ENCODE results near the gene TAS2R4. TPM values are rescaled to one million over a fixed set of nuclear protein-coding genes. Genes with fewer than 3 reads are reported as not detected.

TAS2R4 gene
- 4.4 TPM for total RNA-seq

GRCh38 chr7:141776374-141776773 lies at the start of gene TAS2R4:
TSS of gene TAS2R4 (plus strand) at chr7:141776674. CDS start at chr7:141778489, 1,815 bp downstream.

GRCh38 chr7:141737836-141738591 lies 38.5 kb upstream of the TAS2R4 start, which contains the start of gene SSBP1:
TSS of gene SSBP1 (plus strand) at chr7:141738358. CDS start at chr7:141739167, 809 bp downstream.

GRCh38 chr7:141763797-141764196 lies 12.7 kb upstream of the TAS2R4 start, which contains the start of gene TAS2R3:
TSS of gene TAS2R3 (plus strand) at chr7:141764097. CDS start at chr7:141764159, 62 bp downstream.

GRCh38 chr7:141789917-141790316 lies 13.4 kb downstream of the TAS2R4 start, which contains the start of gene TAS2R5:
TSS of gene TAS2R5 (plus strand) at chr7:141790217. CDS start at chr7:141790362, 145 bp downstream.

Small RNA genes lying within 50 kb of the gene (small RNA-seq; reads per million reads assigned to genes)
- gene RNU1-82P = not detected

Other genes starting within 250 kb of the TAS2R4 start
- gene AGK, start 225.3 kb upstream of the TAS2R4 start, total RNA-seq = 53.7 TPM
- gene DENND11, start 74.5 kb upstream of the TAS2R4 start, total RNA-seq = 35.3 TPM
- gene WEE2, start 68.3 kb upstream of the TAS2R4 start, total RNA-seq = 0.23 TPM
- gene SSBP1, start 38.3 kb upstream of the TAS2R4 start, total RNA-seq = 87.2 TPM
- gene TAS2R3, start 12.6 kb upstream of the TAS2R4 start, total RNA-seq = 4.6 TPM
- 1.8 TPM for gene TAS2R5, start 13.5 kb downstream of the TAS2R4 start, total RNA-seq
- gene PRSS37, start 64.8 kb downstream of the TAS2R4 start, total RNA-seq = not detected
- 0.23 TPM for gene OR9A4, start 139.7 kb downstream of the TAS2R4 start, total RNA-seq
- under 0.01 TPM for gene CLEC5A, start 170.3 kb downstream of the TAS2R4 start, total RNA-seq
- gene TAS2R38, start 197.1 kb downstream of the TAS2R4 start, total RNA-seq = not detected
- 0.46 TPM for gene MGAM, start 219.2 kb downstream of the TAS2R4 start, total RNA-seq

All from diencephalon (tissue), 1 donor.